K562 (cell line): ENCODE results near the gene SRP9. TPM values are rescaled to one million over a fixed set of nuclear protein-coding genes. Genes with fewer than 3 reads are reported as not detected.

Experiments
- ARID3A ChIP-seq: IDR thresholded peaks from 2 replicates; pipeline ENCODE4 v1.6.1; 2012; ENCODE audit warnings: low read depth, low read length, improper control_type of control experiment, borderline replicate concordance
- ATF4 ChIP-seq: fragments of 450-650 bp; formaldehyde crosslinking; IDR thresholded peaks from 2 replicates; pipeline ENCODE4 v1.4.0; 2022; ENCODE audit warnings: mild to moderate bottlenecking, moderate library complexity
- BACH1 ChIP-seq: fragments of 200-800 bp; sonication (Bioruptor generic); IDR thresholded peaks from 2 replicates; pipeline ENCODE4 v1.6.1; 2016; ENCODE audit warnings: missing genetic modification characterization, missing compliant biosample characterization
- CGGBP1 ChIP-seq: fragments of 250-450 bp; sonication (Bioruptor Pico); IDR thresholded peaks from 2 replicates; pipeline ENCODE4 v1.9.0; 2021; ENCODE audit warnings: mild to moderate bottlenecking
- E2F5 ChIP-seq: sonication (generic); formaldehyde crosslinking; IDR thresholded peaks from 2 replicates; pipeline ENCODE4 v1.8.0; 2022; ENCODE audit warnings: mild to moderate bottlenecking, missing genetic modification reagents
- E2F6 ChIP-seq, 2 experiments: IDR thresholded peaks; 2 replicates each; pipeline ENCODE4 v1.6.1; 2011; ENCODE audit warnings: borderline replicate concordance in 1 of 2, control low read depth in 1 of 2, low read depth in 1 of 2, low read length in 1 of 2, mild to moderate bottlenecking in 1 of 2, mixed read lengths in 1 of 2, moderate library complexity in 1 of 2; ENCODE audit not compliant: insufficient read depth in 1 of 2, insufficient read length in 1 of 2, poor library complexity in 1 of 2, severe bottlenecking in 1 of 2; ENCODE audit errors: extremely low read depth in 1 of 2
- EGR1 ChIP-seq: fragments of 450-650 bp; conservative IDR thresholded peaks from 2 replicates; pipeline ENCODE4 v1.6.1; 2017; ENCODE audit warnings: mild to moderate bottlenecking
- FOXA1 ChIP-seq: fragments of 450-650 bp; IDR thresholded peaks from 2 replicates; pipeline ENCODE4 v1.6.1; 2016; ENCODE audit warnings: mild to moderate bottlenecking, borderline replicate concordance
- KLF1 ChIP-seq: fragments of 450-650 bp; IDR thresholded peaks from 2 replicates; pipeline ENCODE4 v1.6.1; 2016; ENCODE audit warnings: missing genetic modification characterization, missing compliant biosample characterization
- MAFG ChIP-seq: fragments of 450-650 bp; conservative IDR thresholded peaks from 2 replicates; pipeline ENCODE4 v1.6.1; 2016; ENCODE audit warnings: missing genetic modification characterization, missing compliant biosample characterization
- MBD2 ChIP-seq: sonication (generic); IDR thresholded peaks from 2 replicates; pipeline ENCODE4 v1.6.1; 2016; ENCODE audit warnings: low read depth, borderline replicate concordance
- MYC ChIP-seq, 2 experiments: fragments of 250-450 bp in 1 of 2; sonication (Bioruptor Pico) in 1 of 2; IDR thresholded peaks; 2 replicates each; pipeline versions ENCODE4 v1.5.1 to v1.6.1; 2012 to 2021; ENCODE audit warnings: low read depth in 2 of 2, borderline replicate concordance in 1 of 2, improper control_type of control experiment in 1 of 2, low read length in 1 of 2, mild to moderate bottlenecking in 1 of 2, moderate library complexity in 1 of 2
- SIN3B ChIP-seq: fragments of 450-650 bp; IDR thresholded peaks from 2 replicates; pipeline ENCODE4 v1.6.1; 2017; ENCODE audit warnings: low read depth, mild to moderate bottlenecking, moderate library complexity
- SMAD3 ChIP-seq: fragments of 450-650 bp; formaldehyde crosslinking; conservative IDR thresholded peaks from 2 replicates; pipeline ENCODE4 v1.4.0; 2020; ENCODE audit warnings: mild to moderate bottlenecking
- SMARCA4 ChIP-seq: fragments of 450-650 bp; IDR thresholded peaks from 2 replicates; pipeline ENCODE4 v1.6.1; 2016
- SMARCE1 ChIP-seq: fragments of 450-650 bp; IDR thresholded peaks from 2 replicates; pipeline ENCODE4 v1.7.1; 2016; ENCODE audit warnings: mild to moderate bottlenecking
- TRIM28 ChIP-seq: fragments of 450-650 bp; IDR thresholded peaks from 2 replicates; pipeline ENCODE4 v1.6.1; 2017
- ZNF175 ChIP-seq: fragments of 200-800 bp; sonication (Bioruptor generic); IDR thresholded peaks from 2 replicates; pipeline ENCODE4 v1.6.1; 2016; ENCODE audit warnings: low read depth, mild to moderate bottlenecking, missing genetic modification characterization, missing compliant biosample characterization
- ZNF280A ChIP-seq: fragments of 450-650 bp; IDR thresholded peaks from 2 replicates; pipeline ENCODE4 v1.6.1; 2018; ENCODE audit warnings: mild to moderate bottlenecking, low read depth; ENCODE audit not compliant: partially characterized antibody
- ZNF316 ChIP-seq: fragments of 450-650 bp; IDR thresholded peaks from 2 replicates; pipeline ENCODE4 v1.6.1; 2016
- ZNF347 ChIP-seq: fragments of 450-650 bp; formaldehyde crosslinking; IDR thresholded peaks from 2 replicates; pipeline ENCODE4 v1.4.0; 2020; ENCODE audit warnings: low read depth, mild to moderate bottlenecking, moderate library complexity
- ZNF408 ChIP-seq: fragments of 250-450 bp; sonication (Bioruptor Pico); IDR thresholded peaks from 2 replicates; pipeline ENCODE4 v1.4.0; 2020; ENCODE audit warnings: low read depth, mild to moderate bottlenecking, moderate library complexity
- ZNF79 ChIP-seq: fragments of 250-450 bp; sonication (Bioruptor Pico); IDR thresholded peaks from 2 replicates; pipeline ENCODE4 v1.4.0; 2020; ENCODE audit warnings: low read depth, mild to moderate bottlenecking, moderate library complexity
- polyA plus RNA-seq, 8 experiments: library from polyadenylated mRNA; depleted of rRNA in 4 of 8; stranded (reverse) in 5 of 8; unstranded in 3 of 8; fragments of >200 nt; fragmentation: Nextera tagmentation in 2 of 8; fragmentation: Illumina TruSeq in 1 of 8; extraction: Ambion mirVana in 2 of 8; extraction: Trizol in 1 of 8; gene quantifications; 2 replicates each; pipeline versions ENCODE4 v1.2.1 to v1.2.3, GENCODE V29; 2011 to 2014; ENCODE audit warnings: inconsistent platforms in 1 of 8, missing spikeins in 1 of 8
- total RNA-seq, 7 experiments: library from RNA; depleted of rRNA in 6 of 7; stranded (reverse); fragments of >200 nt in 6 of 7; fragmentation: Illumina TruSeq in 2 of 7; extraction: Trizol in 2 of 7; gene quantifications; 2 replicates each; pipeline versions ENCODE4 v1.2.1 to v1.2.3, GENCODE V29; 2011 to 2021; ENCODE audit warnings: low replicate concordance in 1 of 7

Gene SRP9
- total and polyA plus RNA-seq, 9 of the 15 experiments (the other 6 are each of a cell fraction or from before 2014, with no cell fraction given) = 273 to 1,892 (median 668) TPM

GRCh38 chr1:225817611-225818061 lies 40.0 kb downstream of the SRP9 start (continued):
- TF ChIP-seq ARID3A (no peak), ZNF175 (CRISPR knock-in tag) (no peak), MYC (IDR thresholded peaks at IDR 0.05; ENCODE audit: low read depth, low read length) (peak; percentile 73), MYC (CRISPR knock-in tag; IDR thresholded peaks at IDR 0.05; ENCODE audit: borderline replicate concordance, low read depth) (no peak), CGGBP1 (CRISPR knock-in tag) (no peak), KLF1 (tag) (no peak), SMARCE1 (peak; percentile 52; the same call in 1 of the 2 replicates), TRIM28 (no peak), MAFG (tag) (peak; percentile 95), ZNF79 (CRISPR knock-in tag) (no peak), MBD2 (no peak), E2F6 (IDR thresholded peaks at IDR 0.05; ENCODE audit: borderline replicate concordance in 1 of 2, extremely low read depth in 1 of 2, insufficient read depth in 1 of 2, insufficient read length in 1 of 2, low read depth in 1 of 2, low read length in 1 of 2, poor library complexity in 1 of 2, severe bottlenecking in 1 of 2) (peak in 1 of 2 experiments; percentile 45), BACH1 (tag) (peak; percentile 92), EGR1 (no peak), ZNF280A (no peak), ZNF408 (CRISPR knock-in tag) (no peak), SIN3B (no peak), SMAD3 (CRISPR knock-in tag) (no peak), ZNF316 (peak; percentile 94), FOXA1 (no peak), ATF4 (CRISPR knock-in tag) (no peak), E2F5 (no peak), SMARCA4 (peak; percentile 51), ZNF347 (CRISPR knock-in tag) (no peak)
